Left kidney (tissue), 2 donors: ENCODE measurements around the gene LDB2. TPM values are rescaled to one million over a fixed set of nuclear protein-coding genes. Genes with fewer than 3 reads are reported as not detected.

Experiments
- DNase-seq: peaks from one replicate; pipeline ENCODE4 v3.0.0-alpha.2; 2013
- polyA plus RNA-seq: library from polyadenylated mRNA; unstranded; fragments of 120-200 nt; gene quantifications from one replicate; pipeline ENCODE4 v1.2.1, GENCODE V29; 2013; ENCODE audit not compliant: insufficient read length

LDB2 gene
- polyA plus RNA-seq, 1 donor: 87.8 TPM

DNA sequence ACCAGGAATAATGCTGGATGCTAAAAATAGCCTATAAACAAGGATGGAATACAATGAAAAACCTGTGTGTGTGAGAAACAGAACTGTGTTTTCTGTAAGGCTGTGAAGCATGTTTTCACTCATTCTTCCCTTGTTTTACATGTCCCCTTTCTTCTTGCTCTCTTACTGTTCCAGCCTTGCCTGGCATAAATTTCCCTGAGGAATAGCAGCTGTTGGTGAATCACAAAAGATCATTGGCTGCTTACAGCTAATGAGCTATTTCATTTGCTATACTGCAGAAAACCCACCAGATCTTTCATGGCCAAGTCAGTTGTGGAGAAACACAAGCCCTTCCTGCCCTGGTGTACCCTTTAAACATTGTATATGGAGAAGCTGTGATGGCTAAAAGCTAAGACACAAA is 91.1 kb downstream of the LDB2 start:
- DNase-seq: no peak

- DNase-seq: no peak
Measured at GRCh38 chr4:16804581-16804980, 93.9 kb downstream of the LDB2 start.

- DNase-seq: no peak
Measured at GRCh38 chr4:16802044-16802443, 96.4 kb downstream of the LDB2 start.

DNA sequence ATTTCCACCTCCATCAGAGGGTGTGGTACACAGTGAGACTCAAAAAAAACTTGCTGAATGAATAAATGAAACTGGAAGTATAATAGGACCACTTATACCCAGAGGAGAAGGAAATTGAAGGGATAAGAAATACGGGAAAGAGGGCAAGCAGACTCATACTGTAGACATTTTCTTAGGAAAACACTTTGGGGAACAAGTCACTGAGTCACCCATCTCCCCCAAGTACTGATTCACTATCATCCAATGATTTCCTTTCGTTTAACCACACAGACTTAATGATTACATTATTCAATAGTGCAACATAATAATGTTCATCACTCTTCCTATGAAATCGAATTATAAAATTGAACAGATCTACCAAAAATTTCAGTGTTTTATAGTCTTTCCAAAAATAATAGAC is 97.1 kb downstream of the LDB2 start:
- no peak for DNase-seq

DNA sequence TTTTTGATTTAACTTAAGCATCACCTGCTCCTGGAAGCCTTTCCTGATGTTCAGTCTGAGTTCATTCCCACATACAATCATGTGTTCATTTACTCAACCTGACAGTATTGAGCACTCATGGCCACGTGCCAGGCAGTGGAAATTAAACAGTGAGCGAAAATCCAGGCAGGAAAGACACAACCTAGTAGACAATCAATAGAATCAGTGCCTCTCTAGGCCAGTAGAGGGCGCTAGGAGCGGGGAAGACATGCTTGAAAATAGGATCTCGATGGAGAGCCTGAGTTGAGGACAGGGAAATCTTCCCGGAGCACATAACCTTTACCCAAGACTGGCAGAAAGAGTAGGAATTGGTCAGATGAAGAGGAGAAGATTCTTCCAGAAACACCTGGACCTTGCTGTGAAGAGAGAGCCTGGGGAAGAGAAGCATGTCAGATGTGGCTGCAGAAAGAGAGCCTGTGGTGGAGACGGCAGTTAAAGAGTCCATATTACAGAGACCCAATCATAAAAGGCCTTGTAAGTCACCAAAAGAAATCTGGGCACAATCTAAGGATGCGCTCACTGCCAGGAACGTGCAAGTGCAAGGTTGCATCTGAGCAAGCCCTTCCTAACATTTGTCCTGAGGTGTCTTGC is 103.5 kb downstream of the LDB2 start:
- DNase-seq: no peak

DNA sequence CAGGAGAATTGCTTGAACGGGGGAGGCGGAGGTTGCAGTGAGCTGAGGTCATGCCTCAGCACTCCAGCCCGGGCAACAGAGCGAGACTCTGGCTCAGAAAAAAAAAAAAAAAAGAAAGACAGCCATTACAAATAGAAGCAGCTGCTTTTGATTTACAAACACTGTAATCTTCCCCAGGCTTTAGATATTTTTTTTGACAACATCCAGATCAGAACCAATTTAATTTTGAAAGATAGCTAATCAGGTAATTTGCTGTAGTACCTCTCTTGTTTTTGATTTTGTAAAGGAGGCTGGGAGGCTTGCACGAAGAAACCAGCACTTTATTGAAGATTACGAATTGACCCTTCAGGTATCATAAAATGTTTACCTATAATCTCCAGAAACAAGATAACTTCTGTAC is 107.0 kb downstream of the LDB2 start:
- no peak for DNase-seq

DNA sequence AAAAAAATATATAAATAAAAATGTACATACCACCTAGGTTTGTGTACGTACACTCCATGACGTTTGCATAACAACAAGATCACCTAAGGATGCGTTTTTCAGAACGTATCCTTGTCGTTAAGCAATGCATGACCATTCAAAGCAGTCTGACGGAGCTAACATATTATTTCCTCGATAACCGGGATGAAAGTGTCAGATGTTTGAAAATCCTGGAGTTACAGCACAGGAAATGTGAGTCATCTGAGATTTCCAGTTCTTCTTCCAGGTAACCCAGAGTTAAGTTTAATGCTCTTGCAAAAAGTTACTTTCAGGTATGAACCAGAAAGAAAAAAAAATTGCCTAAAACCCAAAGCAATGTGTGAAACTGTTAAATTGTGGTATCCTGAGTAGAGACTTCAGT is 107.9 kb downstream of the LDB2 start:
- no peak for DNase-seq

DNA sequence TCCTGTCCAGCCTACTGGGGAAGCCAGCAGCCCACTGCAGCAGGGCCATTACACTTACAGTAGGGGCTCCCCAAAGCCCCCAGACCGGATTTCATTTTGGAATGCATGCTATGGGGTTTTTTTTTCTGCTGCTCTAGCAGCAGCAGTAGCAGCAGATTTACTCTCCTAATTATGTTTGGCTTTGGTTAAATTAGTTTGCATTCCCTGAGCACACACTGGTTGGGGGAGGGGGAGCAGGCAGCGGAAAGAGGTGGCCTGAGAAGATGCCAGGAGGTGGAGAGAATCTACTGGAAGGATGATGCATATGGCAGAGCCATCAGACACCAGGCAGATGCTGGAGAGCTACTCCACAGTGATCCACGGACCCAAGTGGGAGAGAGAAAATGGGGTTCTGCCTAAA is 109.6 kb downstream of the LDB2 start:
- DNase-seq: no peak

DNA sequence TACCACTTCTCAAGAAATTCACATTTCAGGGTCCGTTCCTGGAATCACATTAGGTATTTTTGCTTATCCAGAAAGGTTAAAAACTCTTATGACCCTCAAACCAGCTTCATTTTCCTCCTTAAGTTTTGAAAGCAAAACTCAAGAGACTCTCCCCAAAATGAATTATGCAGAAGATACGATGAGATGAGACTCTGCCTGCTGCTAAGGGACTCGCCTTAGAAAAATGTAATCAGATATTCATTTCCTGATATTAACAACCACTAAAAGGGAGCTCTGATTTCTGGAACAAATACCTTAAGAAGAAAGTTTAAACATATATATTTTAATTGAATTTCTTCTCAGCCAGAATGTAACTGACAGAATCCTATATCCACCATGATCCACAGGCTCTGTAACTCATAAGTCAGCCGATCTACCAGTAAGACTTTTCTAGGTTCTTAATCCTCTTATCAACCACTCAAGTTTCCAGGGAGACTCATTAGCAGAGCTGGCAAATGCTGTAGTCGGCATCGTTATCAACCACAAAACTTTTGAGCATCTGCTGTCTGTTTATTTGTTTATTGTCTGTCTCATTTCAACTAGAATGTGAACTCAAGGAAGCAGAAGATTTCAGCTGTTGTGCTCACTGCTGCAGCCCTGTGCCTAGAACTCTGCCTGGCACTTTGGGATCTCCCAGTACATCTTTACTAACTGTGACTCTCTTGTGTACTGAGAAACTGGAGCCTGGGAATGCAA is 112.5 kb downstream of the LDB2 start:
- DNase-seq: no peak

GRCh38 chr4:16783119-16783518 is 115.3 kb downstream of the LDB2 start:
- DNase-seq: no peak

- no peak for DNase-seq
Measured at GRCh38 chr4:16779028-16779675, 119.3 kb downstream of the LDB2 start.

GRCh38 chr4:16777726-16778125 is 120.7 kb downstream of the LDB2 start:
- no peak for DNase-seq

- no peak for DNase-seq
Measured at GRCh38 chr4:16775411-16776154, 122.9 kb downstream of the LDB2 start.

- no peak for DNase-seq
Measured at GRCh38 chr4:16772366-16772850, 126.0 kb downstream of the LDB2 start.

DNA sequence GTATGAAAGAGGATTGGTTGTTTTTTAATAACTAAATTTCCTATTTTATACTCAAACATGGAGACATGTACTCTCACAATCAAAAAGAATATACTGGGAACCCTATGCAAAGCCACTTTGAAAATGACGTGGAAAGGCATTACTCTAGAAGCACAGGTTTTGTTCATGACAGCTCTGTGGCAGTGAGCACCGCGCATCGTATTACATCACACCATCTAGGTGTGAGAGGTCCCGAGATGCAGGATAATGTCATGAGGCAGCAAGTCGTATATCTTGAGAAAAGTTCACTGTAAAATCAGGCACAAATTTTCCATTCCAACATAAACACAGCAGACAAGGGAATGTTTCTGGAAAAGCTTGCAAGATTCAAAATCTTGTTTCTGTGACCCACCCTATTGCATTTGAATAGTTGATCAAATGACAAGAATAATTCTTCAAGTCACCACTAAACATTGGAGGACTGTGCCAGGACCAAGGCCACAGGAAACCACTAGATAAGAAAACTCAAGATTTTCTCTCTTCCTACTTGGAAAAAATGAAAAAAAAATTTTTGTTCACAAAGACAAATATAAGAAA is 127.6 kb downstream of the LDB2 start:
- no peak for DNase-seq

GRCh38 chr4:16767861-16768260 is 130.6 kb downstream of the LDB2 start:
- DNase-seq: no peak

DNA sequence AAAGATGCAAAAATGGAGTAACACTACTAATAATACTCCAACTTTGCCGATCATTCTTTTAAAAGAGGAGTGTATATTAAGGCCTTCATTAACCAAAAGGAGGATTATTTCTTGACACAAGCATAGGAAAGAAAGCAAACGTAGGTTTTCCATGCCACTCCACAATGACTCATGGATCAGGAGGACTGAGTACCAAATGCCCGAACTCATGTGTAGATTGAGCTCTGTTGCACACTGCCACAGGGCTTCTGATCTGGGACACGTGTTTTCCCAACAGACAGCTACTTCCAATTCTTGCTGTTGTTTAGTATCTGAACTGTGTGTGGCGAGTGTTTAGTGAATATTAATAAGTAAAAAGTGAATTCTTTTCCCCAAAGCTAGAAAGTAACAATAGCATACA is 131.2 kb downstream of the LDB2 start:
- DNase-seq: no peak

- DNase-seq: no peak
Measured at GRCh38 chr4:16765546-16765945, 132.9 kb downstream of the LDB2 start.

DNA sequence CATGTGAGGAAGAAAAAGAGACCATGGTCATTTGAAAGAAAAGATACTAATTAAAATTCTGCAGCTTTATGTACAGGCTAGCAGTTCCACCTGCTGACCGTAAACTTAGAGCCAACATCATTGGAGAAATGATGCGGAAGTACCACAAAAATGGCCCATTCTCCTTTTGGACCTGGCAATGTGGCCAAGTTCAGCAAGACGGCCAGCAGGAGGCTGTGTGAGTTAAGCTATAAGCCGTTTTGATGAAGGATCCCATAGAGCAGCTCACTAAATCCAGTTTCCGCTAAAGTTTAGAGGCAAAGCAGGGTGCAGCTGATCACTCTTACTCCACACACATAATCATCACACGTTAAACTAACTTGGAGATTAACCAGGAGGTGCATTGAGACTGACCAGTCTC is 133.8 kb downstream of the LDB2 start:
- DNase-seq: no peak

GRCh38 chr4:16760617-16761363 is 137.7 kb downstream of the LDB2 start:
- DNase-seq: no peak

DNA sequence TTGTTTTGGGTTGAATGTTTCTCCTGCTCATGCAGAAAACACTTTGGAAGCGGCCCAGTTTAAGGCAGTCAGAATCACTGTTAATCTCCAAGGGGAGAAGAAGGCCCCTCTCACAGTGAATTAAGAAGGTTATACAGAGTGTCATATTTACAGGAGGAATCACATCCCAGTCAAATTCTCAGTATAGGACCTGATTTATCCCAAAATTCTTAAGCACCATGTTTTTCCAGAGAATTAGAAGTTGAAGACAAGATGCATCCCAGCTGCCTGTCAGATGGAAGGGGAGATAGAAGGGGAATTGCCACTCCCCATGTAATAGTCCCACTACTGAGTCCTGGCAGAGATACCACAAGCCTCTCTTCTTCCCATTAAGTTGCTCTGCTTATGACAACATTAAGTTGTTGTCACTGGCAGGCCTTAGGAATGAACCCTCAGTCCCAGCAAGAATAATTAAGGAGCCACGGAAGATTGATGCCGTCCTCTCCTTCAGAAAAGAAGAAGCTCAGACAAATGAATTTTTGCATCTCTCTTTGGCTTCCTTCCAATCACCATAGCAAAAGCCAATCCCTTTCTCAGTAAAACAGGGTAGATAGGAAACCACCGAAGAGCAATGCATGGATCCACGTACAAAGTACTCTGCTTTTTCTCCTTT is 138.4 kb downstream of the LDB2 start:
- DNase-seq: peak; percentile 67
